ENCODE data around the gene LIMS2.

The LIMS2 gene

GRCh38 chr2:127658146-127658545, 17.2 kb downstream of the LIMS2 start:
- TF ChIP-seq CTCF (IDR thresholded peaks at IDR 0.05; ENCODE audit: insufficient read depth, low read length, poor library complexity, severe bottlenecking): no peak
- TF ChIP-seq EZH2phosphoT487 (conservative IDR thresholded peaks at IDR 0.05; ENCODE audit: low read length): no peak
- H3F3A ChIP-seq (ENCODE audit: insufficient read depth): no peaks in the 10 kb centered on the region
- H4K20me1 ChIP-seq (ENCODE audit: low read depth, low read length): no peaks in the 10 kb centered on the region
- no peak overlapping the region for H3K27ac ChIP-seq (ENCODE audit: low read depth, low read length)
- H3K27me3 ChIP-seq (ENCODE audit: low read length): no peaks in the 10 kb centered on the region
- H3K9ac ChIP-seq (ENCODE audit: low read length): no peak overlapping the region
- H3K9me2 ChIP-seq (replicated peaks; ENCODE audit: insufficient read depth, low read length): no peaks in the 10 kb centered on the region
- H3K36me3 ChIP-seq (ENCODE audit: low read length): no peaks in the 10 kb centered on the region
- H3K4me3 ChIP-seq (ENCODE audit: insufficient read depth, low read length, poor library complexity, severe bottlenecking): no peak overlapping the region
- no peaks in the 10 kb centered on the region for H3K9me3 ChIP-seq (ENCODE audit: insufficient read depth, low read length)
- H3K4me2 ChIP-seq (ENCODE audit: low read depth, low read length, poor library complexity, severe bottlenecking): no peak overlapping the region
- H2AFZ ChIP-seq (ENCODE audit: low read depth, low read length, severe bottlenecking): no peak overlapping the region
- H3K79me2 ChIP-seq (ENCODE audit: insufficient read depth, low read length): no peaks in the 10 kb centered on the region

GRCh38 chr2:127657232-127657595, 18.1 kb downstream of the LIMS2 start:
- Histone ChIP-seq H3K4me3 (ENCODE audit: insufficient read depth, low read length, poor library complexity, severe bottlenecking) (no peak overlapping the region), H3K9me2 (replicated peaks; ENCODE audit: insufficient read depth, low read length) (no peaks in the 10 kb centered on the region), H3K4me2 (ENCODE audit: low read depth, low read length, poor library complexity, severe bottlenecking) (no peak overlapping the region), H3K27ac (ENCODE audit: low read depth, low read length) (no peak overlapping the region), H2AFZ (ENCODE audit: low read depth, low read length, severe bottlenecking) (no peak overlapping the region), H3K9ac (ENCODE audit: low read length) (no peak overlapping the region), H3K27me3 (ENCODE audit: low read length) (no peaks in the 10 kb centered on the region), H4K20me1 (ENCODE audit: low read depth, low read length) (no peaks in the 10 kb centered on the region), H3K9me3 (ENCODE audit: insufficient read depth, low read length) (no peaks in the 10 kb centered on the region), H3K79me2 (ENCODE audit: insufficient read depth, low read length) (no peaks in the 10 kb centered on the region), H3K36me3 (ENCODE audit: low read length) (no peaks in the 10 kb centered on the region), H3F3A (ENCODE audit: insufficient read depth) (no peaks in the 10 kb centered on the region)
- TF ChIP-seq EZH2phosphoT487 (conservative IDR thresholded peaks at IDR 0.05; ENCODE audit: low read length) (no peak), CTCF (IDR thresholded peaks at IDR 0.05; ENCODE audit: insufficient read depth, low read length, poor library complexity, severe bottlenecking) (no peak)

GRCh38 chr2:127656569-127657231, 18.6 kb downstream of the LIMS2 start:
- H3K9me2 ChIP-seq (replicated peaks; ENCODE audit: insufficient read depth, low read length): no peaks in the 10 kb centered on the region
- no peaks in the 10 kb centered on the region for H3F3A ChIP-seq (ENCODE audit: insufficient read depth)
- H3K27ac ChIP-seq (ENCODE audit: low read depth, low read length): no peak overlapping the region
- H3K4me3 ChIP-seq (ENCODE audit: insufficient read depth, low read length, poor library complexity, severe bottlenecking): no peak overlapping the region
- H3K79me2 ChIP-seq (ENCODE audit: insufficient read depth, low read length): no peaks in the 10 kb centered on the region
- no peaks in the 10 kb centered on the region for H3K27me3 ChIP-seq (ENCODE audit: low read length)
- no peak overlapping the region for H2AFZ ChIP-seq (ENCODE audit: low read depth, low read length, severe bottlenecking)
- H3K4me2 ChIP-seq (ENCODE audit: low read depth, low read length, poor library complexity, severe bottlenecking): no peak overlapping the region
- H3K9ac ChIP-seq (ENCODE audit: low read length): no peak overlapping the region
- no peaks in the 10 kb centered on the region for H3K9me3 ChIP-seq (ENCODE audit: insufficient read depth, low read length)
- TF ChIP-seq CTCF (IDR thresholded peaks at IDR 0.05; ENCODE audit: insufficient read depth, low read length, poor library complexity, severe bottlenecking) (no peak), EZH2phosphoT487 (conservative IDR thresholded peaks at IDR 0.05; ENCODE audit: low read length) (no peak)
- no peaks in the 10 kb centered on the region for H3K36me3 ChIP-seq (ENCODE audit: low read length)
- no peaks in the 10 kb centered on the region for H4K20me1 ChIP-seq (ENCODE audit: low read depth, low read length)
